Tibial nerve (tissue), 4 donors: ENCODE results near the gene ZCCHC14. TPM values are rescaled to one million over a fixed set of nuclear protein-coding genes. Genes with fewer than 3 reads are reported as not detected.

ENCODE experiments used
- DNase-seq, 2 donors: peaks; one replicate each; pipeline ENCODE4 v3.0.0-alpha.2; 2019; ENCODE audit warnings: low spot score in 2 of 2
- H3K27ac ChIP-seq, 4 donors: fragments of 200-600 bp; sonication (generic) in 3 of 4; one replicate each; pipeline ENCODE4 v1.5.1; 2017 to 2019; ENCODE audit warnings: mild to moderate bottlenecking in 1 of 4
- H3K27me3 ChIP-seq, 2 donors: fragments of 200-600 bp; sonication (generic) in 1 of 2; one replicate each; pipeline versions ENCODE4 v1.5.1 to v1.6.0; 2017 to 2019
- H3K36me3 ChIP-seq, 3 donors: fragments of 200-600 bp; sonication (generic); one replicate each; pipeline ENCODE4 v1.5.1; 2018 to 2019
- H3K4me1 ChIP-seq, 4 donors: fragments of 200-600 bp; sonication (generic) in 3 of 4; one replicate each; pipeline ENCODE4 v1.5.1; 2017 to 2019
- H3K4me3 ChIP-seq, 4 donors: fragments of 200-600 bp; sonication (generic) in 3 of 4; one replicate each; pipeline ENCODE4 v1.5.1; 2017 to 2019; ENCODE audit warnings: mild to moderate bottlenecking in 1 of 4, moderate library complexity in 1 of 4
- H3K9me3 ChIP-seq, 4 donors: fragments of 200-600 bp; sonication (generic) in 3 of 4; one replicate each; pipeline ENCODE4 v1.5.1; 2017 to 2019
- EP300 ChIP-seq, 2 donors: sonication (generic); formaldehyde crosslinking; IDR thresholded peaks; one replicate each; pipeline ENCODE4 v1.6.1; 2017; ENCODE audit warnings: antibody characterized with exemption in 2 of 2, mild to moderate bottlenecking in 1 of 2
- POLR2A ChIP-seq, 2 donors: fragments of 450-650 bp; IDR thresholded peaks; one replicate each; pipeline ENCODE4 v1.6.1; 2017; ENCODE audit warnings: antibody characterized with exemption in 2 of 2, mild to moderate bottlenecking in 2 of 2, moderate library complexity in 2 of 2
- WGBS, 2 donors: methylation state at CpG; one replicate each; pipeline ENCODE4 v1.1.5; 2018; 5-methylcytosine and 5-hydroxymethylcytosine counted together
- total RNA-seq, 4 donors: library from RNA; depleted of rRNA; stranded (reverse); fragments of >200 nt; gene quantifications; one replicate each; pipeline ENCODE4 v1.1.0, GENCODE V29; 2016
- TF ChIP-seq, protein P1 (sequence below), 5 experiments: fragments of 200-600 bp in 3 of 5; fragments of 450-650 bp in 2 of 5; sonication (generic) in 3 of 5; IDR thresholded peaks; one replicate each; pipeline ENCODE4 v1.5.1; 2016 to 2019; ENCODE audit warnings: antibody characterized with exemption in 5 of 5, mild to moderate bottlenecking in 3 of 5, moderate library complexity in 2 of 5

ZCCHC14 gene
- total RNA-seq, 4 donors from 2014 or later, result 15.3 to 45.8 (median 25.8) TPM

DNA sequence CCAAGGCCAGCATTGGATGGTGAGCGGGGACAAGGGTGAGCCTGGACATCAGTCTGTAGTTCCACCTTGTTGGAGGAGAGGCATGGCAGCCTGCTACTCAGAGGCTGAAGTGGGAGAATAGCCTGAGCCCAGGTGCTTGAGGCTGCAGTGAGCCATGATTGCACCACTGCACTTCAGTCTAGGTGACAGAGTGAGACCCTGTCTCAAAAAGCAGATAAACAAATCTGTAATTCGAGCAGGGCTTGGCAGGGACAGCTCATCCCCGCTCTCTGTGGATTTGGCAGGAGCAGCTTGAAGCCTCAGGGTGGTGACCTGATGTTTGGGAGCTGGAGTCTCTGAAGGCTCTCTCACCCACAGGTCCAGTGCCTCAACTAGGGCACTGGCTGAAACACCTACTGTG is 38.6 kb upstream of the ZCCHC14 start:
- TF ChIP-seq POLR2A (IDR thresholded peaks at IDR 0.05) (no peak), EP300 (IDR thresholded peaks at IDR 0.05) (no peak)
- TF ChIP-seq, protein P1, sequence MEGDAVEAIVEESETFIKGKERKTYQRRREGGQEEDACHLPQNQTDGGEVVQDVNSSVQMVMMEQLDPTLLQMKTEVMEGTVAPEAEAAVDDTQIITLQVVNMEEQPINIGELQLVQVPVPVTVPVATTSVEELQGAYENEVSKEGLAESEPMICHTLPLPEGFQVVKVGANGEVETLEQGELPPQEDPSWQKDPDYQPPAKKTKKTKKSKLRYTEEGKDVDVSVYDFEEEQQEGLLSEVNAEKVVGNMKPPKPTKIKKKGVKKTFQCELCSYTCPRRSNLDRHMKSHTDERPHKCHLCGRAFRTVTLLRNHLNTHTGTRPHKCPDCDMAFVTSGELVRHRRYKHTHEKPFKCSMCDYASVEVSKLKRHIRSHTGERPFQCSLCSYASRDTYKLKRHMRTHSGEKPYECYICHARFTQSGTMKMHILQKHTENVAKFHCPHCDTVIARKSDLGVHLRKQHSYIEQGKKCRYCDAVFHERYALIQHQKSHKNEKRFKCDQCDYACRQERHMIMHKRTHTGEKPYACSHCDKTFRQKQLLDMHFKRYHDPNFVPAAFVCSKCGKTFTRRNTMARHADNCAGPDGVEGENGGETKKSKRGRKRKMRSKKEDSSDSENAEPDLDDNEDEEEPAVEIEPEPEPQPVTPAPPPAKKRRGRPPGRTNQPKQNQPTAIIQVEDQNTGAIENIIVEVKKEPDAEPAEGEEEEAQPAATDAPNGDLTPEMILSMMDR (IDR thresholded peaks at IDR 0.05), result no peak
- WGBS, 2 donors, result 81 to 89% methylated on average over 1 to 3 of the region's 3 CpGs
- Histone ChIP-seq H3K4me3 (no peak overlapping the region), H3K27ac (no peak overlapping the region), H3K9me3 (peaks cover 0 to 65% (median 7%) of the 10 kb centered on the region in 4 donors), H3K27me3 (no peaks in the 10 kb centered on the region), H3K36me3 (no peaks in the 10 kb centered on the region), H3K4me1 (no peaks in the 10 kb centered on the region)
- DNase-seq, result no peak

DNA sequence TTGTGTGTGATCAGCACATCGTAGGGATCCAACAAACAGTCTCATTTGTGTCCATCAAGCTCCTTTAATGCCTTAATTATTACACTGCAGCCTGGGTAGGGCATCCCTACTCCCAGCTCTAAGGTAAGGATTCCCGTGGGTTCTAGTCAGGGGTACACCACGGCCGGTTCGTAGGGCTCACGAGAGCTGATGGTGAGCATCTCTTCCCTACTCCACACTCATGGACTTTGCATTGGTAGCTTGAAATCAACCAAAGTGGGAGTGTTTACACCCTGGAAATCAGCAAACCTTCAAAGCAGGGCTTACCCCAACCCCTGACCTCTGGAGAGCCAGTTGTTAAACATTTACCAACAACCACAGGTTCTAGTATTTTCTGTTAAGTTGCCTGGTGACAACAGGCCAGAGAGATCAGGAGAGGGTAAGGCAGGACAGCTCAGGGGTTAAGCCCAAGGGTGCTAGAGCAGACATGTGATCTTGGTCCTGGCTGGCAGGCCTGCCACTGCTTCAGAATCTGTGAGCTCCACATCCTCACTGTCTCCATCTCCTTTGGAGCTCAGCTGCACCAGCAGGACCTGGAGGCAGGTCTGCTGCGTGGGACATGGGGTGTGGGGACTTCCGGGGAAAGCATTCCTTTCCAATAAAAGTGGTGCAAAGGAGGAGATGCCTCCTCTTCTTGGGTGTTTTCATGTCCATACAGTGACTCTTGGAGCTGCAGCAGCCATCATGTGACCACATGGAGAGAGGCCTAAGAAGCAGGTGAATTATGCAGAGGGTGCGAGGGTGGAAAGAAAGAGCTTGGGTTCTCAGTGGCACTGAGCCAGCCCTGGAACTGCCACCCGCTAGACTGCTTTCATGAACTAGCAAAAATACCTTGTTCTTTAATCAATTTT is 36.1 kb upstream of the ZCCHC14 start:
- Histone ChIP-seq H3K36me3 (no peaks in the 10 kb centered on the region), H3K4me3 (no peak overlapping the region), H3K27ac (no peak overlapping the region), H3K4me1 (no peaks in the 10 kb centered on the region), H3K27me3 (no peaks in the 10 kb centered on the region), H3K9me3 (peaks cover 0 to 52% (median 7%) of the 10 kb centered on the region in 4 donors)
- TF ChIP-seq, protein P1 (IDR thresholded peaks at IDR 0.05), result no peak
- TF ChIP-seq POLR2A (IDR thresholded peaks at IDR 0.05) (no peak), EP300 (IDR thresholded peaks at IDR 0.05) (no peak)
- no peak for DNase-seq
- WGBS, 2 donors, result 73 to 75% methylated on average over 10 of the region's 10 CpGs

DNA sequence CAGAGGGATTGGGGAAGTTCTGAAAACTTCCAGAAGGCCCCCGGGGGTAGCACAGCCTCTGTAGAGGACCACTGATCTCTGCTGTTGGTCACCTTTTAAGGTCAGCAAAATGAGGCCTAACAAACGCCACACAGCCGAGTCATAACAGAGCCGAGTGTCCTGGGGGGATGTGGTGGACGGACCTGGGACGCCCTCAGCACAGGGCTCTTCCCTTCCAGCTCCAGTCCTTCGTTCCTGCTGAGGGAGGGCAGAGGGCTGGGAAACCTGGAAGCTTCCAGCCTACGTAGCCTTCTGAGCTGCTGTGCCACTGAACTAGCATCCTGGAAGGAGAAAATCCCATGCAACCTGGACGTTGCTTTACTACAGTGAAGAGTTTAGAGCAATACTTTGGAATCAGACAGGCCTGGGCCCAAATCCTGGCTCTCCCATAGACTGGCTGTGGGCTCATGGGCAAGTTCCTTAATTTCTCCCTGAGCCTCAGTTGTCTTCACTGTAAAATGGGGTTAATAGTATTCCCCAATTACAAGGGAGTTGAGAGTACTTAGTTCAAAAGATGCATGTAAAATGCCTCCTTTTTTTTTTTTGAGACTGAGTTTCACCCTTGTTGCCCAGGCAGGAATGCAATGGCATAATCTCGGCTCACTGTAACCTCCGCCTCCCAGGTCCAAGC is 34.4 kb upstream of the ZCCHC14 start:
- no peak for DNase-seq
- no peak overlapping the region for H3K4me3 ChIP-seq
- no peaks in the 10 kb centered on the region for H3K36me3 ChIP-seq
- peaks cover 0 to 40% (median 4%) of the 10 kb centered on the region in 4 donors for H3K9me3 ChIP-seq
- no peaks in the 10 kb centered on the region for H3K4me1 ChIP-seq
- WGBS, 2 donors, result 66 to 69% methylated on average over 11 of the region's 11 CpGs
- no peak overlapping the region for H3K27ac ChIP-seq
- no peak for TF ChIP-seq EP300 (IDR thresholded peaks at IDR 0.05)
- no peak for TF ChIP-seq POLR2A (IDR thresholded peaks at IDR 0.05)
- TF ChIP-seq, protein P1 (IDR thresholded peaks at IDR 0.05), result no peak
- H3K27me3 ChIP-seq, result no peaks in the 10 kb centered on the region

- 85 to 87% methylated on average over 6 of the region's 6 CpGs for WGBS, 2 donors
- Histone ChIP-seq H3K9me3 (peaks cover 0 to 32% (median 4%) of the 10 kb centered on the region in 4 donors), H3K36me3 (no peaks in the 10 kb centered on the region), H3K4me1 (no peaks in the 10 kb centered on the region), H3K4me3 (no peak overlapping the region), H3K27me3 (no peaks in the 10 kb centered on the region), H3K27ac (no peak overlapping the region)
- no peak for TF ChIP-seq POLR2A (IDR thresholded peaks at IDR 0.05)
- TF ChIP-seq, protein P1 (IDR thresholded peaks at IDR 0.05), result no peak
- TF ChIP-seq EP300 (IDR thresholded peaks at IDR 0.05), result no peak
- no peak for DNase-seq
Measured at GRCh38 chr16:87526238-87526947, 33.6 kb upstream of the ZCCHC14 start.
